ENCODE results near the gene ZXDC.

The ZXDC gene

GRCh38 chr3:126515066-126515706 is 39.5 kb upstream of the ZXDC start:
- no peak for FAIRE-seq
- TF ChIP-seq CTCF (IDR thresholded peaks at IDR 0.05; ENCODE audit: insufficient read depth, missing control alignments): no peak
- DNase-seq (ENCODE audit: insufficient read length, low spot score): no peak

GRCh38 chr3:126514161-126514560 is 38.5 kb upstream of the ZXDC start:
- FAIRE-seq (no peak), DNase-seq (ENCODE audit: insufficient read length, low spot score) (no peak)
- no peak for TF ChIP-seq CTCF (IDR thresholded peaks at IDR 0.05; ENCODE audit: insufficient read depth, missing control alignments)

GRCh38 chr3:126512916-126513650 is 37.4 kb upstream of the ZXDC start:
- TF ChIP-seq CTCF (IDR thresholded peaks at IDR 0.05; ENCODE audit: insufficient read depth, missing control alignments): no peak
- DNase-seq (ENCODE audit: insufficient read length, low spot score) (no peak), FAIRE-seq (no peak)

- TF ChIP-seq CTCF (IDR thresholded peaks at IDR 0.05; ENCODE audit: insufficient read depth, missing control alignments): no peak
- no peak for DNase-seq (ENCODE audit: insufficient read length, low spot score)
- no peak for FAIRE-seq
These were observed 36.3 kb upstream of the ZXDC start for GRCh38 chr3:126512026-126512425.

- no peak for FAIRE-seq
- TF ChIP-seq CTCF (IDR thresholded peaks at IDR 0.05; ENCODE audit: insufficient read depth, missing control alignments): no peak
These were observed 35.6 kb upstream of the ZXDC start for GRCh38 chr3:126511291-126511690.

GRCh38 chr3:126510308-126510910 is 34.7 kb upstream of the ZXDC start:
- no peak for TF ChIP-seq CTCF (IDR thresholded peaks at IDR 0.05; ENCODE audit: insufficient read depth, missing control alignments)
- FAIRE-seq: no peak
- DNase-seq (ENCODE audit: insufficient read length, low spot score): no peak

More at GRCh38 chr3:126511291-126511690, 35.6 kb upstream of the ZXDC start:
- no peak for DNase-seq (ENCODE audit: insufficient read length, low spot score)
